Neural progenitor cell (in vitro differentiated cells): ENCODE measurements around the gene PITPNM3. TPM values are rescaled to one million over a fixed set of nuclear protein-coding genes. Genes with fewer than 3 reads are reported as not detected.

ENCODE experiments used
- DNase-seq: peaks from one replicate; pipeline ENCODE4 v3.0.0-alpha.2; 2016; ENCODE audit warnings: low spot score
- H2AFZ ChIP-seq: fragments of 200-600 bp; sonication (generic); replicated peaks from 2 replicates; pipeline ENCODE4 v1.6.1; 2016; ENCODE audit warnings: antibody characterized with exemption
- H3F3A ChIP-seq: fragments of 200-600 bp; sonication (generic); 2 replicates; pipeline ENCODE4 v1.6.1; 2016; ENCODE audit warnings: antibody characterized with exemption, low read depth
- H3K27ac ChIP-seq: fragments of 200-600 bp; sonication (generic); 2 replicates; pipeline ENCODE4 v1.5.1; 2016; ENCODE audit warnings: mild to moderate bottlenecking
- H3K27me3 ChIP-seq: fragments of 200-600 bp; sonication (generic); 2 replicates; pipeline ENCODE4 v1.6.1; 2016; ENCODE audit warnings: mild to moderate bottlenecking, moderate library complexity
- H3K36me3 ChIP-seq: fragments of 200-600 bp; sonication (generic); 2 replicates; pipeline ENCODE4 v1.5.1; 2016
- H3K4me1 ChIP-seq: fragments of 200-600 bp; sonication (generic); 2 replicates; pipeline ENCODE4 v1.6.1; 2016; ENCODE audit warnings: mixed run types
- H3K4me2 ChIP-seq: fragments of 200-600 bp; sonication (generic); 2 replicates; pipeline ENCODE4 v1.6.1; 2016
- H3K4me3 ChIP-seq: fragments of 200-600 bp; sonication (generic); 2 replicates; pipeline ENCODE4 v1.5.1; 2016
- H3K79me2 ChIP-seq: fragments of 200-600 bp; sonication (generic); 2 replicates; pipeline ENCODE4 v1.6.1; 2016; ENCODE audit warnings: low read depth
- H3K9ac ChIP-seq: fragments of 200-600 bp; sonication (generic); 2 replicates; pipeline ENCODE4 v1.6.1; 2016
- H3K9me3 ChIP-seq: fragments of 200-600 bp; sonication (generic); 2 replicates; pipeline ENCODE4 v1.5.1; 2016; ENCODE audit warnings: low read depth
- H4K20me1 ChIP-seq: fragments of 200-600 bp; sonication (generic); 2 replicates; pipeline ENCODE4 v1.6.1; 2016; ENCODE audit warnings: low read depth
- H3K27ac Mint-ChIP-seq: 3 replicates; pipeline ENCODE4 v1.8.0; 2021; ENCODE audit warnings: mixed read lengths
- H3K27me3 Mint-ChIP-seq: 2 replicates; pipeline ENCODE4 v1.8.0; 2022; ENCODE audit warnings: low read depth, mild to moderate bottlenecking, inconsistent platforms, moderate library complexity, mixed read lengths; ENCODE audit not compliant: insufficient read depth
- H3K36me3 Mint-ChIP-seq: 3 replicates; pipeline ENCODE4 v1.8.0; 2021; ENCODE audit warnings: mixed read lengths
- H3K4me1 Mint-ChIP-seq: 3 replicates; pipeline ENCODE4 v1.8.0; 2021; ENCODE audit warnings: mixed read lengths
- H3K4me3 Mint-ChIP-seq: 3 replicates; pipeline ENCODE4 v1.8.0; 2021; ENCODE audit warnings: mild to moderate bottlenecking, moderate library complexity, mixed read lengths
- H3K9me3 Mint-ChIP-seq: 3 replicates; pipeline ENCODE4 v1.8.0; 2020; ENCODE audit warnings: mixed read lengths
- CTCF ChIP-seq: fragments of 200-600 bp; sonication (generic); IDR thresholded peaks from 2 replicates; pipeline ENCODE4 v1.5.1; 2017; ENCODE audit warnings: antibody characterized with exemption, mild to moderate bottlenecking
- EZH2 ChIP-seq: fragments of 200-600 bp; sonication (generic); IDR thresholded peaks from 2 replicates; pipeline ENCODE4 v1.6.1; 2017; ENCODE audit warnings: antibody characterized with exemption, mild to moderate bottlenecking, moderate library complexity
- EZH2phosphoT487 ChIP-seq: fragments of 200-600 bp; sonication (generic); IDR thresholded peaks from 2 replicates; pipeline ENCODE4 v1.6.1; 2017; ENCODE audit warnings: antibody characterized with exemption
- total RNA-seq: library from RNA; depleted of rRNA; stranded (reverse); fragments of >200 nt; gene quantifications from 2 replicates; pipeline ENCODE4 v1.2.3, GENCODE V29; 2015; ENCODE audit warnings: low replicate concordance

The PITPNM3 gene
- total RNA-seq, 1 donor from 2014 or later = 2.8 TPM

- no peak overlapping the region for H3K4me3 Mint-ChIP-seq
- H3K9me3 ChIP-seq = no peaks in the 10 kb centered on the region
- H3K27me3 ChIP-seq = no peaks in the 10 kb centered on the region
- peaks cover 10% of the 10 kb centered on the region for H3K4me1 ChIP-seq
- no peaks in the 10 kb centered on the region for H3K36me3 Mint-ChIP-seq
- H3K9ac ChIP-seq = no peak overlapping the region
- peaks cover 5% of the 10 kb centered on the region for H3K9me3 Mint-ChIP-seq
- H3K27ac ChIP-seq = no peak overlapping the region
- DNase-seq = no peak
- no peak overlapping the region for H3K4me2 ChIP-seq
- H3K27ac Mint-ChIP-seq = no peak overlapping the region
- H3K36me3 ChIP-seq = no peaks in the 10 kb centered on the region
- H4K20me1 ChIP-seq = no peaks in the 10 kb centered on the region
- TF ChIP-seq CTCF (no peak), EZH2 (no peak), EZH2phosphoT487 (no peak)
- no peaks in the 10 kb centered on the region for H3K4me1 Mint-ChIP-seq
- no peak overlapping the region for H2AFZ ChIP-seq
- H3K27me3 Mint-ChIP-seq = peaks cover 5% of the 10 kb centered on the region
- no peaks in the 10 kb centered on the region for H3F3A ChIP-seq
- no peaks in the 10 kb centered on the region for H3K79me2 ChIP-seq
- no peak overlapping the region for H3K4me3 ChIP-seq
Measured at GRCh38 chr17:6534846-6535514, 21.4 kb downstream of the PITPNM3 start.

- Histone ChIP-seq H3K27me3 (no peaks in the 10 kb centered on the region), H3K27ac (no peak overlapping the region), H4K20me1 (no peaks in the 10 kb centered on the region), H3K36me3 (no peaks in the 10 kb centered on the region), H3K4me1 (peaks cover 6% of the 10 kb centered on the region), H3K9ac (no peak overlapping the region), H3K9me3 (no peaks in the 10 kb centered on the region), H3F3A (no peaks in the 10 kb centered on the region), H3K4me3 (no peak overlapping the region), H2AFZ (no peak overlapping the region), H3K79me2 (no peaks in the 10 kb centered on the region), H3K4me2 (no peak overlapping the region)
- H3K4me1 Mint-ChIP-seq = peaks cover 2% of the 10 kb centered on the region
- no peak overlapping the region for H3K4me3 Mint-ChIP-seq
- no peaks in the 10 kb centered on the region for H3K36me3 Mint-ChIP-seq
- TF ChIP-seq CTCF (no peak), EZH2 (no peak), EZH2phosphoT487 (no peak)
- no peak for DNase-seq
- H3K27me3 Mint-ChIP-seq = peaks cover 2% of the 10 kb centered on the region
- no peaks in the 10 kb centered on the region for H3K9me3 Mint-ChIP-seq
- no peak overlapping the region for H3K27ac Mint-ChIP-seq
Measured at GRCh38 chr17:6532441-6532885, 23.9 kb downstream of the PITPNM3 start.

DNA sequence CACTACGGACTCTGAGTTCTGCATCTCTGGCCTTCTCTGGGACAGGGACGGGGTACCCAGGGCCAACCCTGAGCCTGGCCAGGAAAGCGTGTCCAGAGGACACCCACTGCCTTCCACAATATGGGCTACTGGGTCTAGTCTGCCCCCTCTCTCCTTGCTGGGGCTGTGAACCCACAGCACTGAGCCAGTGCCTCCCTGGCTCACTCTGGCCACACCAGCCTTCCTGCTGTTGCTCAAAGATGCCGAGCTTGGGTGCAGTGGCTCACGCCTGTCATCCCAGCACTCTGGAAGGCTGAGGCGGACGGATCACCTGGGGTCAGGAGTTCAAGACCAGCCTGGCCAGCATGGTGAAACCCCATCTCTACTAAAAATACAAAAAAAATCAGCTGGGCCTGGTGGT is 24.8 kb downstream of the PITPNM3 start:
- Histone ChIP-seq H3K36me3 (no peaks in the 10 kb centered on the region), H3F3A (no peaks in the 10 kb centered on the region), H3K4me3 (no peak overlapping the region), H3K27me3 (no peaks in the 10 kb centered on the region), H3K9ac (no peak overlapping the region), H3K79me2 (no peaks in the 10 kb centered on the region), H3K4me1 (peaks cover 6% of the 10 kb centered on the region), H3K9me3 (no peaks in the 10 kb centered on the region), H2AFZ (no peak overlapping the region), H3K4me2 (no peak overlapping the region), H3K27ac (no peak overlapping the region), H4K20me1 (no peaks in the 10 kb centered on the region)
- peaks cover 2% of the 10 kb centered on the region for H3K27me3 Mint-ChIP-seq
- no peak overlapping the region for H3K27ac Mint-ChIP-seq
- peaks cover 2% of the 10 kb centered on the region for H3K4me1 Mint-ChIP-seq
- H3K36me3 Mint-ChIP-seq = no peaks in the 10 kb centered on the region
- no peak for DNase-seq
- TF ChIP-seq EZH2phosphoT487 (no peak), EZH2 (no peak), CTCF (no peak)
- H3K4me3 Mint-ChIP-seq = no peak overlapping the region
- H3K9me3 Mint-ChIP-seq = no peaks in the 10 kb centered on the region
